HEK293 (cell line): ENCODE data around the gene MUC4.

ENCODE experiments used
- ZBTB20 ChIP-seq: fragments of 450-650 bp; formaldehyde crosslinking; IDR thresholded peaks from 2 replicates; pipeline ENCODE4 v1.5.1; 2016; ENCODE audit warnings: missing biosample characterization, missing genetic modification characterization
- TF ChIP-seq, protein P1 (sequence below): fragments of 450-650 bp; formaldehyde crosslinking; IDR thresholded peaks from 2 replicates; pipeline ENCODE4 v1.5.1; 2016; ENCODE audit warnings: missing biosample characterization, missing genetic modification characterization

DNA sequence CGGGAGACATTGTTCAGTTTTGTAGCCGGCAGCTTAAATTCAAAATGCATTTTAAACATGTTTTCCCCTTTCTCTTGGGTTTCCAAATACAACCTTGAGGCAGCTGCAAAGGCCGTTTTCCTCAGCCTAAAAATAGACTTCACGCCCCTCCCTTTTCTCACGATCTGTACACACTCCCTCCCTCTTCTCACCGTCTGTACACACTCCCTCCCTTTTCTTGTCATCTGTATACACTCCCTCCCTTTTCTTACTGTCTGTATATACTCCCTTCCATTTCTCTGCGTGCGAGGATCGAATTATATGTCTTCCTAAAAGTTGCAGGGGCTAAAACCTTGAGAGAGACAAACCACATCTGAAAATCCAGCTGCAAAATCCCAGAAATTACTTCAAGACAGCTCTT, 8.9 kb downstream of the MUC4 start:
- TF ChIP-seq, protein P1, sequence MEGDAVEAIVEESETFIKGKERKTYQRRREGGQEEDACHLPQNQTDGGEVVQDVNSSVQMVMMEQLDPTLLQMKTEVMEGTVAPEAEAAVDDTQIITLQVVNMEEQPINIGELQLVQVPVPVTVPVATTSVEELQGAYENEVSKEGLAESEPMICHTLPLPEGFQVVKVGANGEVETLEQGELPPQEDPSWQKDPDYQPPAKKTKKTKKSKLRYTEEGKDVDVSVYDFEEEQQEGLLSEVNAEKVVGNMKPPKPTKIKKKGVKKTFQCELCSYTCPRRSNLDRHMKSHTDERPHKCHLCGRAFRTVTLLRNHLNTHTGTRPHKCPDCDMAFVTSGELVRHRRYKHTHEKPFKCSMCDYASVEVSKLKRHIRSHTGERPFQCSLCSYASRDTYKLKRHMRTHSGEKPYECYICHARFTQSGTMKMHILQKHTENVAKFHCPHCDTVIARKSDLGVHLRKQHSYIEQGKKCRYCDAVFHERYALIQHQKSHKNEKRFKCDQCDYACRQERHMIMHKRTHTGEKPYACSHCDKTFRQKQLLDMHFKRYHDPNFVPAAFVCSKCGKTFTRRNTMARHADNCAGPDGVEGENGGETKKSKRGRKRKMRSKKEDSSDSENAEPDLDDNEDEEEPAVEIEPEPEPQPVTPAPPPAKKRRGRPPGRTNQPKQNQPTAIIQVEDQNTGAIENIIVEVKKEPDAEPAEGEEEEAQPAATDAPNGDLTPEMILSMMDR (tag by site-specific recombination) = no peak
- no peak for TF ChIP-seq ZBTB20 (tag by site-specific recombination)
